Astrocyte (in vitro differentiated cells and primary cell): ENCODE measurements around the gene ENOPH1.

Experiments
- EZH2 ChIP-seq: IDR thresholded peaks from 2 replicates; pipeline ENCODE4 v1.6.1; 2012; ENCODE audit warnings: mild to moderate bottlenecking, low read length, inconsistent platforms; ENCODE audit not compliant: insufficient read depth
- TF ChIP-seq, protein P1 (sequence below): IDR thresholded peaks from 2 replicates; pipeline ENCODE4 v1.5.1; 2011; ENCODE audit warnings: low read depth, mild to moderate bottlenecking, inconsistent platforms, low read length, moderate library complexity; ENCODE audit not compliant: insufficient read depth

DNA sequence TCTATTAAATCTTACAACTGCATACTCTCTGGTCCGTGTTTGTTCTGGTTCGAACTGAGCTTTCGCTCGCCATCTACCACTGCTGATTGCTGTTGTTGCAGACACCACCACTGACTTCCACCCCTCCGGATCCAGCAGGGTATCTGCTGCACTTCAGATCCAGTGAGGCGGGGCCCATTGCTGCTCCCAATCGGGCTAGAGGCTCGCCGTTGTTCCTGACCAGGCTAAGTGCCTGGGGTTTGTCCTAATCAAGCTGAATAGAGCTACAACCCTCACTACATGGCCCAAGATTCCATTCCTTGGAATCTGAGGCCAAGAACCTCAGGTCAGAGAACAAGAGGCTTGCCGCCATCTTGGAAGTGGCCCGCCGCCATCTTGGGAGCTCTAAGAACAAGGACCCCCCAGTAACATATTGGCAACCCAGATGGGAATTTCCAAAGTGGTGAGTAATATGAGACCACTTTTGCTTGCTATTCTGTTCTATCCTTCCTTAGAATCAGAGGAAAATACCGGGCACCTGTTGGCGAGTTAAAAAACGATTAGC is 43.3 kb downstream of the ENOPH1 start:
- TF ChIP-seq, protein P1, sequence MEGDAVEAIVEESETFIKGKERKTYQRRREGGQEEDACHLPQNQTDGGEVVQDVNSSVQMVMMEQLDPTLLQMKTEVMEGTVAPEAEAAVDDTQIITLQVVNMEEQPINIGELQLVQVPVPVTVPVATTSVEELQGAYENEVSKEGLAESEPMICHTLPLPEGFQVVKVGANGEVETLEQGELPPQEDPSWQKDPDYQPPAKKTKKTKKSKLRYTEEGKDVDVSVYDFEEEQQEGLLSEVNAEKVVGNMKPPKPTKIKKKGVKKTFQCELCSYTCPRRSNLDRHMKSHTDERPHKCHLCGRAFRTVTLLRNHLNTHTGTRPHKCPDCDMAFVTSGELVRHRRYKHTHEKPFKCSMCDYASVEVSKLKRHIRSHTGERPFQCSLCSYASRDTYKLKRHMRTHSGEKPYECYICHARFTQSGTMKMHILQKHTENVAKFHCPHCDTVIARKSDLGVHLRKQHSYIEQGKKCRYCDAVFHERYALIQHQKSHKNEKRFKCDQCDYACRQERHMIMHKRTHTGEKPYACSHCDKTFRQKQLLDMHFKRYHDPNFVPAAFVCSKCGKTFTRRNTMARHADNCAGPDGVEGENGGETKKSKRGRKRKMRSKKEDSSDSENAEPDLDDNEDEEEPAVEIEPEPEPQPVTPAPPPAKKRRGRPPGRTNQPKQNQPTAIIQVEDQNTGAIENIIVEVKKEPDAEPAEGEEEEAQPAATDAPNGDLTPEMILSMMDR: no peak
- no peak for TF ChIP-seq EZH2
